ENCODE measurements around the gene MON2. TPM values are rescaled to one million over a fixed set of nuclear protein-coding genes. Genes with fewer than 3 reads are reported as not detected.

Gene MON2
- total and polyA plus RNA-seq, 7 donors, result 4.9 to 18.2 (median 14.5) TPM

DNA sequence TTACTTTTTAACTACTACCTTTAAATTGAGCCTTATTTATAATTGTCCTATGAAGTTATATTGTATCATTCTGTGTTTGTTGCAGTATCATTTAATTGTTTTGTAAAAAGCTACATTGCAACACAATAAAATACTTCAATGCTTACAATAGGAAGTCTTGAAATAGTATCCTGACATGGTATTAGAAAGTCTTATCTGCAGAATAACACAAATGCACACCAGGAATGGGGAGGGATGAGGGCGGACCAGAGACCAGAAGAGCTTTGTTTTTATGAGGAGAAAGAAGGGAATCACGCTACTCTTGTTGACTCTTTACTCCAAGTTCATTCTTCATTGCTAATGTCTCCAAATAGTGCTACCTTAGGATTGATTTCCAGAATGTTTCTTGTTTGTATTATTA, 120.2 kb downstream of the MON2 start:
- WGBS, 3 donors, result 96 to 100% (median 100%) methylated on average over 2 of the region's 2 CpGs
- peaks cover 2 to 65% of the 10 kb centered on the region in 2 donors for H3K36me3 ChIP-seq (ENCODE audit: insufficient read depth in 1 of 2, low read depth in 1 of 2)
- H3K4me1 ChIP-seq, result no peaks in the 10 kb centered on the region
- H3K9me3 ChIP-seq, result no peaks in the 10 kb centered on the region
- DNase-seq, result no peak
- ATAC-seq, result no peak
- no peak overlapping the region for H3K4me3 ChIP-seq
- TF ChIP-seq CTCF (IDR thresholded peaks at IDR 0.05), result no peak
- intact Hi-C loops (cut with DNase I), result no loop called here
- H3K27me3 ChIP-seq (ENCODE audit: insufficient read depth in 3 of 3, low read length in 2 of 3), result no peaks in the 10 kb centered on the region
- no peak overlapping the region for H3K27ac ChIP-seq

DNA sequence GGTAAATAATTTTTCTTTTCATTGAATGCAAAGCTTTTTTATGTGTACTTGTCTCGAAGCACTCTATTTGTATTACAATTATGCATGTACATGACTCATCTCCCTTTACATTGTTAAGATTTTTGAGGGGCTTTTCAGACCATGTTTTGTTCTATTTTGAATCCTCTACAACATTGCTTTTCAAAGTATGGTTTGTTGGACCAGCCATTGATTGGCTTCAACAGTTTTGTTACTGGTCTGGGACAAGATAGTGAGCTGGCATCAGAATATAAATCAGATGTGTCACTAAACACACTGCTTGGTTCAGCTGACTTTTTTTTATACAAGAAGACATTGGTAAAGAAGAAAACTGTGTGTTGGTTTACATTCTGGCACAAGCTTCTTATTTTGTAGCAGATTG, 122.3 kb downstream of the MON2 start:
- no peaks in the 10 kb centered on the region for H3K9me3 ChIP-seq
- no peaks in the 10 kb centered on the region for H3K4me1 ChIP-seq
- DNase-seq (no peak), ATAC-seq (no peak)
- peaks cover 2 to 75% of the 10 kb centered on the region in 2 donors for H3K36me3 ChIP-seq (ENCODE audit: insufficient read depth in 1 of 2, low read depth in 1 of 2)
- 98 to 100% (median 98%) methylated on average over 1 of the region's 1 CpG for WGBS, 3 donors
- H3K27ac ChIP-seq, result no peak overlapping the region
- intact Hi-C loops (cut with DNase I), result no loop called here
- no peak overlapping the region for H3K4me3 ChIP-seq
- no peak for TF ChIP-seq CTCF (IDR thresholded peaks at IDR 0.05)
- no peaks in the 10 kb centered on the region for H3K27me3 ChIP-seq (ENCODE audit: insufficient read depth in 3 of 3, low read length in 2 of 3)

GRCh38 chr12:62597253-62597652, 130.6 kb downstream of the MON2 start:
- Histone ChIP-seq H3K9me3 (no peaks in the 10 kb centered on the region), H3K36me3 (ENCODE audit: insufficient read depth in 1 of 2, low read depth in 1 of 2) (peaks cover 0 to 6% of the 10 kb centered on the region in 2 donors), H3K27me3 (ENCODE audit: insufficient read depth in 3 of 3, low read length in 2 of 3) (no peaks in the 10 kb centered on the region), H3K4me1 (no peaks in the 10 kb centered on the region), H3K4me3 (no peak overlapping the region), H3K27ac (no peak overlapping the region)
- TF ChIP-seq CTCF (IDR thresholded peaks at IDR 0.05), result no peak
- intact Hi-C loops (cut with DNase I), result no loop called here
- no peak for ATAC-seq
- 97 to 98% (median 97%) methylated on average over 3 of the region's 3 CpGs for WGBS, 3 donors
- DNase-seq, result no peak

- no peak for ATAC-seq
- Histone ChIP-seq H3K4me1 (peaks cover 1% of the 10 kb centered on the region), H3K36me3 (ENCODE audit: insufficient read depth in 1 of 2, low read depth in 1 of 2) (no peaks in the 10 kb centered on the region), H3K4me3 (no peak overlapping the region), H3K27me3 (ENCODE audit: insufficient read depth in 3 of 3, low read length in 2 of 3) (no peaks in the 10 kb centered on the region), H3K9me3 (no peaks in the 10 kb centered on the region), H3K27ac (no peak overlapping the region)
- no peak for DNase-seq
- no peak for TF ChIP-seq CTCF (IDR thresholded peaks at IDR 0.05)
- 96 to 98% (median 97%) methylated on average over 3 of the region's 3 CpGs for WGBS, 3 donors
- intact Hi-C loops (cut with DNase I), result no loop called here
These were observed 132.2 kb downstream of the MON2 start for GRCh38 chr12:62598846-62599245.

GRCh38 chr12:62599854-62600437, 133.3 kb downstream of the MON2 start:
- Histone ChIP-seq H3K9me3 (no peaks in the 10 kb centered on the region), H3K27ac (no peak overlapping the region), H3K36me3 (ENCODE audit: insufficient read depth in 1 of 2, low read depth in 1 of 2) (no peaks in the 10 kb centered on the region), H3K4me3 (no peak overlapping the region), H3K27me3 (ENCODE audit: insufficient read depth in 3 of 3, low read length in 2 of 3) (no peaks in the 10 kb centered on the region), H3K4me1 (peaks cover 12% of the 10 kb centered on the region)
- no peak for TF ChIP-seq CTCF (IDR thresholded peaks at IDR 0.05)
- DNase-seq (no peak), ATAC-seq (no peak)
- intact Hi-C loops (cut with DNase I), result loop anchor here (5.0 kb wide), 1 partner anchor 192 kb away; no protein-coding TSS in a partner anchor
- 86 to 89% (median 87%) methylated on average over 5 of the region's 5 CpGs for WGBS, 3 donors

All from psoas muscle (tissue), 8 donors.